A673 (cell line): ENCODE results near the gene MSH3. TPM values are rescaled to one million over a fixed set of nuclear protein-coding genes. Genes with fewer than 3 reads are reported as not detected.
"Not testable (repeated sequence)": the region's sequence is repeated elsewhere in the genome, so short reads cannot be mapped to it uniquely, and the experiment has no call there.

Experiments
- BruUV-seq: library from RNA; stranded (reverse); fragments of 400-500 nt; replicated peaks from 2 replicates; lab custom pipeline; 2021; lab: Mats Ljungman, UMichigan
- CTCF ChIA-PET: fragments of 300-600 bp; sonication (Branson Sonifier 250); formaldehyde crosslinking; loops from one replicate; lab custom pipeline; 2022; ENCODE audit warnings: antibody characterized with exemption; lab: Charles Lee
- POLR2A ChIA-PET: fragments of 300-600 bp; sonication (Branson Sonifier 250); formaldehyde crosslinking; loops from one replicate; lab custom pipeline; 2022; ENCODE audit warnings: antibody characterized with exemption; ENCODE audit not compliant: low non-redundant PET; lab: Charles Lee
- DNase-seq: peaks from one replicate; pipeline ENCODE4 v3.0.0-alpha.2; 2015; ENCODE audit warnings: low spot score
- H3K27ac ChIP-seq: fragments of 200-600 bp; sonication (generic); 2 replicates; pipeline ENCODE4 v1.5.1; 2016; ENCODE audit warnings: mixed run types, low read depth, mild to moderate bottlenecking, mixed read lengths, antibody characterized with exemption, low read length; ENCODE audit not compliant: poor library complexity, severe bottlenecking
- H3K27me3 ChIP-seq: fragments of 200-600 bp; sonication (generic); replicated peaks from 2 replicates; pipeline ENCODE4 v1.6.1; 2017; ENCODE audit warnings: mixed run types, low read depth, mild to moderate bottlenecking, mixed read lengths, antibody characterized with exemption, low read length; ENCODE audit not compliant: insufficient read depth, poor library complexity
- H3K36me3 ChIP-seq: fragments of 200-600 bp; sonication (generic); 2 replicates; pipeline ENCODE4 v1.6.1; 2016; ENCODE audit warnings: mixed run types, mild to moderate bottlenecking, mixed read lengths, antibody characterized with exemption, low read length; ENCODE audit not compliant: insufficient read depth, poor library complexity, severe bottlenecking
- H3K4me1 ChIP-seq: fragments of 200-600 bp; sonication (generic); 2 replicates; pipeline ENCODE4 v1.6.1; 2017; ENCODE audit warnings: mixed run types, mild to moderate bottlenecking, mixed read lengths, antibody characterized with exemption, low read length; ENCODE audit not compliant: insufficient read depth, poor library complexity, severe bottlenecking
- H3K4me3 ChIP-seq: fragments of 200-600 bp; sonication (generic); 2 replicates; pipeline ENCODE4 v1.5.1; 2016; ENCODE audit warnings: low read depth, mixed run types, mild to moderate bottlenecking, mixed read lengths, low read length; ENCODE audit not compliant: poor library complexity, severe bottlenecking
- H3K9me3 ChIP-seq: fragments of 200-600 bp; sonication (generic); 2 replicates; pipeline ENCODE4 v1.6.1; 2016; ENCODE audit warnings: mixed run types, low read depth, mild to moderate bottlenecking, mixed read lengths, antibody characterized with exemption, low read length; ENCODE audit not compliant: poor library complexity, severe bottlenecking
- CTCF ChIP-seq: fragments of 300-800, 200-600 bp; sonication (generic); conservative IDR thresholded peaks from 2 replicates; pipeline ENCODE4 v1.5.1; 2017; ENCODE audit warnings: low read depth, mild to moderate bottlenecking, antibody characterized with exemption, low read length, moderate library complexity, mixed read lengths
- EZH2 ChIP-seq: fragments of 200-600 bp; sonication (generic); IDR thresholded peaks from 2 replicates; pipeline ENCODE4 v1.6.1; 2017; ENCODE audit warnings: borderline replicate concordance, low read depth, mild to moderate bottlenecking, mixed read lengths, antibody characterized with exemption, low read length; ENCODE audit not compliant: poor library complexity, severe bottlenecking
- intact Hi-C: fragments of 100-400 bp; cut with micrococcal nuclease; formaldehyde crosslinking; loops from one replicate; pipeline ENCODE4 v1.10.0; 2022; ENCODE audit not compliant: unreplicated experiment
- total RNA-seq: library from RNA; stranded (reverse); gene quantifications from 2 replicates; pipeline ENCODE4 v1.2.3, GENCODE V29; 2021

MSH3 gene
- total RNA-seq, 1 experiment from 2014 or later: 16.2 TPM

- CTCF ChIA-PET: no interaction called here
- no peaks in the 10 kb centered on the region for H3K36me3 ChIP-seq
- H3K4me3 ChIP-seq: no peak overlapping the region
- DNase-seq: no peak
- BruUV-seq: no TSS peak
- H3K27ac ChIP-seq: no peak overlapping the region
- POLR2A ChIA-PET: no interaction called here
- intact Hi-C loops: no loop called here
- H3K27me3 ChIP-seq: no peaks in the 10 kb centered on the region
- H3K9me3 ChIP-seq: no peaks in the 10 kb centered on the region
- H3K4me1 ChIP-seq: peaks cover 4% of the 10 kb centered on the region
- TF ChIP-seq CTCF (no peak), EZH2 (no peak)
Measured at GRCh38 chr5:80820685-80821084, 166.2 kb downstream of the MSH3 start.

- POLR2A ChIA-PET: no interaction called here
- no TSS peak for BruUV-seq
- Histone ChIP-seq H3K36me3 (no peaks in the 10 kb centered on the region), H3K27me3 (no peaks in the 10 kb centered on the region), H3K27ac (no peak overlapping the region), H3K9me3 (no peaks in the 10 kb centered on the region), H3K4me3 (no peak overlapping the region), H3K4me1 (peaks cover 11% of the 10 kb centered on the region)
- TF ChIP-seq CTCF (no peak), EZH2 (no peak)
- intact Hi-C loops: no loop called here
- no peak for DNase-seq
- CTCF ChIA-PET: no interaction called here
Measured at GRCh38 chr5:80822640-80823039, 168.2 kb downstream of the MSH3 start.

GRCh38 chr5:80824159-80824558 lies 169.7 kb downstream of the MSH3 start:
- H3K36me3 ChIP-seq, H3K27ac ChIP-seq, H3K9me3 ChIP-seq, H3K4me3 ChIP-seq, H3K27me3 ChIP-seq, CTCF ChIA-PET, intact Hi-C loops, DNase-seq, BruUV-seq, POLR2A ChIA-PET: not testable (repeated sequence)
- peaks cover 11% of the 10 kb centered on the region for H3K4me1 ChIP-seq

GRCh38 chr5:80825786-80826460 lies 171.5 kb downstream of the MSH3 start:
- intact Hi-C loops: no loop called here
- Histone ChIP-seq H3K4me1 (peaks cover 11% of the 10 kb centered on the region), H3K27me3 (no peaks in the 10 kb centered on the region), H3K36me3 (no peaks in the 10 kb centered on the region), H3K4me3 (no peak overlapping the region), H3K9me3 (peaks cover 12% of the 10 kb centered on the region), H3K27ac (no peak overlapping the region)
- TF ChIP-seq CTCF (no peak), EZH2 (no peak)
- peak; percentile 55 for DNase-seq
- ChIA-PET CTCF (no interaction called here), POLR2A (no interaction called here)
- no TSS peak for BruUV-seq
